GM12878 (cell line): ENCODE data around the gene RBP3. TPM values are rescaled to one million over a fixed set of nuclear protein-coding genes. Genes with fewer than 3 reads are reported as not detected.

Experiments
- ATAC-seq: fragments of 200-7000 bp; cut with Tn5 transposase; 3 replicates; pipeline ENCODE4 v1.9.1; 2020; ENCODE audit warnings: mild to moderate bottlenecking, moderate library complexity
- BruUV-seq: library from RNA; stranded (reverse); fragments of 400-500 nt; replicated peaks from 2 replicates; lab custom pipeline; 2021; lab: Mats Ljungman, UMichigan
- CTCF ChIA-PET: fragments of 300-600 bp; sonication (Branson Sonifier 250); formaldehyde crosslinking; extraction: SDS; loops from one replicate; lab custom pipeline; 2021; ENCODE audit warnings: inconsistent platforms; lab: Yijun Ruan, JAX
- POLR2A ChIA-PET: fragments of 350-600 bp; formaldehyde crosslinking; extraction: SDS; loops from one replicate; lab custom pipeline; 2021; ENCODE audit warnings: inconsistent platforms; lab: Charles Lee
- RAD21 ChIA-PET: fragments of 300-600 bp; sonication (Branson Sonifier 250); formaldehyde crosslinking; loops from one replicate; lab custom pipeline; 2023; ENCODE audit warnings: antibody characterized with exemption; ENCODE audit not compliant: unreplicated experiment; lab: Charles Lee
- SMC1A ChIA-PET: fragments of 300-600 bp; sonication (Branson Sonifier 250); formaldehyde crosslinking; loops from one replicate; lab custom pipeline; 2023; ENCODE audit not compliant: unreplicated experiment, uncharacterized antibody; lab: Charles Lee
- DNase-seq: peaks from one replicate; pipeline ENCODE4 v3.0.0-alpha.2; 2011; ENCODE audit warnings: low read depth, low spot score
- FAIRE-seq: peaks from 3 replicates; lab custom pipeline; 2011; peaks lifted over from hg19 to GRCh38; lab: Jason Lieb, UNC
- H2AFZ ChIP-seq: 2 replicates; pipeline ENCODE4 v1.6.0; 2011; ENCODE audit warnings: low read depth, low read length, control low read depth; ENCODE audit not compliant: control insufficient read depth
- H3K27ac ChIP-seq: 2 replicates; pipeline ENCODE4 v1.5.1; 2011; ENCODE audit warnings: control low read depth; ENCODE audit not compliant: control insufficient read depth, insufficient read depth
- H3K27me3 ChIP-seq, 2 experiments: replicated peaks in 1 of 2; 2 replicates each; pipeline versions ENCODE4 v1.6.0 to v1.6.1; 2011; ENCODE audit warnings: low read length in 1 of 2; ENCODE audit not compliant: control insufficient read depth in 2 of 2, insufficient read depth in 2 of 2
- H3K36me3 ChIP-seq, 2 experiments: 2 replicates each; pipeline ENCODE4 v1.5.1; 2011; ENCODE audit warnings: low read length in 1 of 2; ENCODE audit not compliant: control insufficient read depth in 2 of 2, insufficient read depth in 2 of 2
- H3K4me1 ChIP-seq: 2 replicates; pipeline ENCODE4 v1.6.1; 2011; ENCODE audit warnings: mild to moderate bottlenecking, low read length, moderate library complexity, mixed read lengths; ENCODE audit not compliant: control insufficient read depth, insufficient read depth
- H3K4me2 ChIP-seq: 2 replicates; pipeline ENCODE4 v1.6.0; 2011; ENCODE audit warnings: control low read depth; ENCODE audit not compliant: control insufficient read depth, insufficient read depth
- H3K4me3 ChIP-seq: fragments of 200-600 bp; sonication (generic); 2 replicates; pipeline ENCODE4 v1.5.1; 2016
- H3K79me2 ChIP-seq: 2 replicates; pipeline ENCODE4 v1.6.0; 2011; ENCODE audit warnings: low read length; ENCODE audit not compliant: control insufficient read depth, insufficient read depth
- H3K9ac ChIP-seq: 2 replicates; pipeline ENCODE4 v1.8.0; 2011; ENCODE audit warnings: low read length, control low read depth, mixed read lengths; ENCODE audit not compliant: control insufficient read depth, insufficient read depth
- H3K9me3 ChIP-seq: replicated peaks from 3 replicates; pipeline ENCODE4 v1.5.1; 2011; ENCODE audit warnings: mild to moderate bottlenecking, low read length; ENCODE audit not compliant: control insufficient read depth, insufficient read depth
- H4K20me1 ChIP-seq: 2 replicates; pipeline ENCODE4 v1.6.0; 2011; ENCODE audit not compliant: control insufficient read depth, insufficient read depth
- CHD2 ChIP-seq: IDR thresholded peaks from 2 replicates; pipeline ENCODE4 v1.6.1; 2011; ENCODE audit warnings: low read depth, low read length, improper control_type of control experiment, borderline replicate concordance
- JUNB ChIP-seq: IDR thresholded peaks from 2 replicates; pipeline ENCODE4 v1.6.1; 2016; ENCODE audit warnings: antibody characterized with exemption, mild to moderate bottlenecking
- NBN ChIP-seq: fragments of 450-650 bp; IDR thresholded peaks from 2 replicates; pipeline ENCODE4 v1.6.1; 2016
- RUNX3 ChIP-seq: IDR thresholded peaks from 2 replicates; pipeline ENCODE4 v1.6.1; 2012; ENCODE audit warnings: low read length, inconsistent platforms
- STAT1 ChIP-seq: fragments of 450-650 bp; conservative IDR thresholded peaks from 2 replicates; pipeline ENCODE4 v1.6.1; 2014; ENCODE audit warnings: antibody characterized with exemption, mild to moderate bottlenecking
- USF2 ChIP-seq: IDR thresholded peaks from 2 replicates; pipeline ENCODE4 v1.6.1; 2011; ENCODE audit warnings: low read depth, low read length, improper control_type of control experiment, borderline replicate concordance
- ZBTB40 ChIP-seq: fragments of 450-650 bp; IDR thresholded peaks from 2 replicates; pipeline ENCODE4 v1.6.1; 2016; ENCODE audit warnings: mild to moderate bottlenecking, moderate library complexity, borderline replicate concordance
- ZNF384 ChIP-seq: IDR thresholded peaks from 2 replicates; pipeline ENCODE4 v1.6.1; 2012; ENCODE audit warnings: low read depth, mild to moderate bottlenecking, low read length, improper control_type of control experiment, borderline replicate concordance
- WGBS: methylation state at CpG from one replicate; pipeline ENCODE4 v1.1.6; 2016; ENCODE audit warnings: low lambda C conversion rate; ENCODE audit not compliant: insufficient replicate concordance, insufficient coverage; ENCODE audit errors: missing lambda C conversion rate; 5-methylcytosine and 5-hydroxymethylcytosine counted together
- in situ Hi-C: fragments of 300-500 bp; cut with MboI; formaldehyde crosslinking; loops from 9 replicates; pipeline ENCODE4 v1.14.3; 2018; ENCODE audit warnings: mixed read lengths
- intact Hi-C: fragments of 100-400 bp; cut with micrococcal nuclease; formaldehyde crosslinking; loops from one replicate; pipeline ENCODE4 v1.14.2; 2022; ENCODE audit not compliant: unreplicated experiment
- polyA plus RNA-seq, 11 experiments: library from polyadenylated mRNA; depleted of rRNA in 4 of 11; unstranded in 6 of 11; stranded (reverse) in 5 of 11; fragments of >200 nt; fragmentation: Nextera tagmentation in 4 of 11; fragmentation: Illumina TruSeq in 1 of 11; extraction: Ambion mirVana in 4 of 11; extraction: Trizol in 1 of 11; gene quantifications; 1 replicate in 1 of 11; 2 replicates in 10 of 11; pipeline versions ENCODE4 v1.2.1 to v1.2.3, GENCODE V29; 2011 to 2016; ENCODE audit warnings: inconsistent platforms in 2 of 11, missing spikeins in 2 of 11, low read depth in 1 of 11
- total RNA-seq, 4 experiments: library from RNA; depleted of rRNA in 3 of 4; stranded (reverse); fragments of >200 nt in 3 of 4; fragmentation: Illumina TruSeq in 1 of 4; extraction: Trizol in 1 of 4; gene quantifications; 2 replicates each; pipeline versions ENCODE4 v1.2.1 to v1.2.3, GENCODE V29; 2013 to 2021

Gene RBP3
- total and polyA plus RNA-seq, 10 of the 15 experiments (the other 5 are each of a cell fraction or from before 2014, with no cell fraction given), result not detected

- POLR2A ChIA-PET, result no interaction called here
- RAD21 ChIA-PET, result no interaction called here
- Histone ChIP-seq H3K4me2 (no peak overlapping the region), H3K9me3 (no peaks in the 10 kb centered on the region), H3K4me3 (no peak overlapping the region), H3K79me2 (no peaks in the 10 kb centered on the region), H3K27me3 (no peaks in the 10 kb centered on the region), H3K27ac (no peak overlapping the region), H4K20me1 (no peaks in the 10 kb centered on the region), H3K36me3 (no peaks in the 10 kb centered on the region), H3K4me1 (no peaks in the 10 kb centered on the region), H2AFZ (no peak overlapping the region), H3K9ac (no peak overlapping the region)
- ATAC-seq (no peak), FAIRE-seq (no peak), DNase-seq (no peak)
- in situ Hi-C loops, result loop anchor here (5.0 kb wide), 1 partner anchor 264 kb away; no protein-coding TSS in a partner anchor
- no TSS peak for BruUV-seq
- 6% methylated on average over 10 of the region's 10 CpGs for WGBS
- TF ChIP-seq USF2 (no peak), ZNF384 (no peak), JUNB (no peak), NBN (no peak), STAT1 (no peak), RUNX3 (no peak), CHD2 (no peak), ZBTB40 (no peak)
- CTCF ChIA-PET, result interaction anchor here (1.2 kb wide), 1 partner anchor 259 kb away, joined by 9 read pairs; no protein-coding TSS in a partner anchor
- intact Hi-C loops, result no loop called here
- SMC1A ChIA-PET, result interaction anchor here (0.8 kb wide), 1 partner anchor 27 kb away, joined by 3 read pairs; no protein-coding TSS in a partner anchor
Observed at GRCh38 chr10:47306387-47307210, 41.6 kb upstream of the RBP3 start.
